MG63 (cell line): ENCODE results near the gene FOXC2. TPM values are rescaled to one million over a fixed set of nuclear protein-coding genes. Genes with fewer than 3 reads are reported as not detected.

Experiments
- DNase-seq: peaks from one replicate; pipeline ENCODE4 v3.0.0-alpha.2; 2020
- H3K27me3 ChIP-seq: fragments of 250-450 bp; sonication (Bioruptor Pico); 2 replicates; pipeline ENCODE4 v1.5.1; 2020; ENCODE audit warnings: mild to moderate bottlenecking, moderate library complexity
- H3K36me3 ChIP-seq: fragments of 250-450 bp; sonication (Bioruptor Pico); 2 replicates; pipeline ENCODE4 v1.5.1; 2020; ENCODE audit warnings: mild to moderate bottlenecking, moderate library complexity
- H3K4me3 ChIP-seq: fragments of 250-450 bp; sonication (Bioruptor Pico); 2 replicates; pipeline ENCODE4 v1.5.1; 2020; ENCODE audit warnings: mild to moderate bottlenecking, moderate library complexity
- H3K9me3 ChIP-seq: fragments of 250-450 bp; sonication (Bioruptor Pico); 2 replicates; pipeline ENCODE4 v1.5.1; 2020; ENCODE audit warnings: mild to moderate bottlenecking, moderate library complexity
- total RNA-seq: library from RNA; depleted of rRNA; stranded (reverse); fragments of >200 nt; shearing (Covaris generic); gene quantifications from 2 replicates; pipeline ENCODE4 v1.2.3, GENCODE V29; 2014; ENCODE audit warnings: low replicate concordance

The FOXC2 gene
- total RNA-seq, 1 experiment from 2014 or later: 7.1 TPM

- H3K27me3 ChIP-seq: peaks cover 7% of the 10 kb centered on the region; the same call in 1 of the 2 replicates
- no peak overlapping the region for H3K4me3 ChIP-seq
- no peak for DNase-seq
These were observed 1.4 kb upstream of the FOXC2 start for GRCh38 chr16:86565181-86565631.

GRCh38 chr16:86565644-86566511 lies 751 bp upstream of the FOXC2 start:
- Histone ChIP-seq H3K36me3 (peaks cover 8% of the 10 kb centered on the region), H3K9me3 (no peaks in the 10 kb centered on the region), H3K27me3 (peaks cover 7% of the 10 kb centered on the region; the same call in 1 of the 2 replicates), H3K4me3 (peak overlapping the region; percentile 75)
- DNase-seq: no peak

More at GRCh38 chr16:86565181-86565631, 1.4 kb upstream of the FOXC2 start:
- Histone ChIP-seq H3K9me3 (no peaks in the 10 kb centered on the region), H3K36me3 (peaks cover 3% of the 10 kb centered on the region; the same call in 1 of the 2 replicates)

- Histone ChIP-seq H3K9me3 (no peaks in the 10 kb centered on the region), H3K36me3 (peaks cover 18% of the 10 kb centered on the region), H3K4me3 (peak overlapping the region; percentile 75), H3K27me3 (peaks cover 7% of the 10 kb centered on the region; the same call in 1 of the 2 replicates)
- DNase-seq: peak; percentile 92
These were observed 504 bp downstream of the FOXC2 start for GRCh38 chr16:86566966-86567700.

- Histone ChIP-seq H3K27me3 (peaks cover 7% of the 10 kb centered on the region; the same call in 1 of the 2 replicates), H3K9me3 (no peaks in the 10 kb centered on the region), H3K36me3 (peaks cover 26% of the 10 kb centered on the region), H3K4me3 (peak overlapping the region; percentile 75)
- peak; percentile 82 for DNase-seq
These were observed 1.3 kb downstream of the FOXC2 start for GRCh38 chr16:86567701-86568581.

- DNase-seq: no peak
- H3K4me3 ChIP-seq: peak overlapping the region; percentile 75
- H3K9me3 ChIP-seq: no peaks in the 10 kb centered on the region
- peaks cover 27% of the 10 kb centered on the region for H3K36me3 ChIP-seq
- H3K27me3 ChIP-seq: peaks cover 7% of the 10 kb centered on the region; the same call in 1 of the 2 replicates
These were observed 2.3 kb downstream of the FOXC2 start for GRCh38 chr16:86568677-86569623.

GRCh38 chr16:86569701-86570447 lies 3.2 kb downstream of the FOXC2 start:
- H3K36me3 ChIP-seq: peaks cover 37% of the 10 kb centered on the region
- 0 out of 2 replicates have a peak, but pooled peaks cover 4% of the 10 kb centered on the region for H3K27me3 ChIP-seq
- peak overlapping the region; percentile 75 for H3K4me3 ChIP-seq
- no peaks in the 10 kb centered on the region for H3K9me3 ChIP-seq
- DNase-seq: no peak

- H3K4me3 ChIP-seq: peak overlapping the region; percentile 75
- DNase-seq: no peak
- no peaks in the 10 kb centered on the region for H3K9me3 ChIP-seq
- no peaks in the 10 kb centered on the region for H3K27me3 ChIP-seq
- peaks cover 43% of the 10 kb centered on the region for H3K36me3 ChIP-seq
These were observed 4.2 kb downstream of the FOXC2 start for GRCh38 chr16:86570558-86571529.

GRCh38 chr16:86571530-86571915 lies 4.9 kb downstream of the FOXC2 start:
- DNase-seq: no peak

GRCh38 chr16:86572041-86572521 lies 5.5 kb downstream of the FOXC2 start:
- H3K27me3 ChIP-seq: no peaks in the 10 kb centered on the region
- H3K4me3 ChIP-seq: no peak overlapping the region
- DNase-seq: no peak
- H3K36me3 ChIP-seq: peaks cover 43% of the 10 kb centered on the region
- H3K9me3 ChIP-seq: no peaks in the 10 kb centered on the region

More at GRCh38 chr16:86571530-86571915, 4.9 kb downstream of the FOXC2 start:
- H3K4me3 ChIP-seq: no peak overlapping the region
- H3K9me3 ChIP-seq: no peaks in the 10 kb centered on the region
- peaks cover 43% of the 10 kb centered on the region for H3K36me3 ChIP-seq
- no peaks in the 10 kb centered on the region for H3K27me3 ChIP-seq

GRCh38 chr16:86572606-86573005 lies 6.0 kb downstream of the FOXC2 start:
- DNase-seq: no peak
- peaks cover 43% of the 10 kb centered on the region for H3K36me3 ChIP-seq
- no peaks in the 10 kb centered on the region for H3K9me3 ChIP-seq
- no peak overlapping the region for H3K4me3 ChIP-seq
- H3K27me3 ChIP-seq: no peaks in the 10 kb centered on the region

GRCh38 chr16:86573215-86573614 lies 6.6 kb downstream of the FOXC2 start:
- H3K36me3 ChIP-seq: peaks cover 43% of the 10 kb centered on the region
- H3K4me3 ChIP-seq: no peak overlapping the region
- DNase-seq: no peak
- no peaks in the 10 kb centered on the region for H3K9me3 ChIP-seq
- no peaks in the 10 kb centered on the region for H3K27me3 ChIP-seq

GRCh38 chr16:86573646-86574508 lies 7.2 kb downstream of the FOXC2 start:
- Histone ChIP-seq H3K4me3 (no peak overlapping the region), H3K36me3 (peaks cover 43% of the 10 kb centered on the region), H3K27me3 (no peaks in the 10 kb centered on the region), H3K9me3 (no peaks in the 10 kb centered on the region)
- no peak for DNase-seq

- Histone ChIP-seq H3K9me3 (no peaks in the 10 kb centered on the region), H3K4me3 (no peak overlapping the region), H3K36me3 (peaks cover 43% of the 10 kb centered on the region), H3K27me3 (no peaks in the 10 kb centered on the region)
- no peak for DNase-seq
These were observed 8.0 kb downstream of the FOXC2 start for GRCh38 chr16:86574646-86575045.
